PC-3 (cell line): ENCODE data around the gene SLC6A20. TPM values are rescaled to one million over a fixed set of nuclear protein-coding genes. Genes with fewer than 3 reads are reported as not detected.

Experiments used
- ATAC-seq: fragments of 200-7000 bp; cut with Tn5 transposase; 2 replicates; pipeline ENCODE4 v1.9.1; 2020; ENCODE audit warnings: mild to moderate bottlenecking, moderate library complexity
- BruUV-seq: library from RNA; stranded (reverse); fragments of 400-500 nt; replicated peaks from 2 replicates; lab custom pipeline; 2021; lab: Mats Ljungman, UMichigan
- CTCF ChIA-PET: fragments of 300-600 bp; sonication (Branson Sonifier 250); formaldehyde crosslinking; loops from one replicate; lab custom pipeline; 2022; ENCODE audit warnings: antibody characterized with exemption; lab: Charles Lee
- POLR2A ChIA-PET: fragments of 300-600 bp; sonication (Branson Sonifier 250); formaldehyde crosslinking; loops from one replicate; lab custom pipeline; 2022; ENCODE audit warnings: antibody characterized with exemption; ENCODE audit not compliant: unreplicated experiment; lab: Charles Lee
- DNase-seq: peaks from one replicate; pipeline ENCODE4 v3.0.0-alpha.2; 2015
- H2AFZ ChIP-seq: fragments of 300-600 bp; sonication (generic); 2 replicates; pipeline ENCODE4 v1.6.0; 2016; ENCODE audit warnings: antibody characterized with exemption, low read length
- H3F3A ChIP-seq: fragments of 300-600 bp; sonication (generic); one replicate; pipeline ENCODE4 v1.6.0; 2017; ENCODE audit warnings: antibody characterized with exemption, low read length, control low read depth, mild to moderate bottlenecking; ENCODE audit not compliant: unreplicated experiment
- H3K27ac ChIP-seq: fragments of 300-600 bp; sonication (generic); 2 replicates; pipeline ENCODE4 v1.5.1; 2016; ENCODE audit warnings: mild to moderate bottlenecking, low read length
- H3K27me3 ChIP-seq: fragments of 300-600 bp; sonication (generic); 2 replicates; pipeline ENCODE4 v1.6.1; 2016; ENCODE audit warnings: low read length, mixed read lengths
- H3K36me3 ChIP-seq: fragments of 300-600 bp; sonication (generic); 2 replicates; pipeline ENCODE4 v1.6.1; 2016; ENCODE audit warnings: low read depth, mixed run types, low read length, mixed read lengths
- H3K4me1 ChIP-seq: fragments of 300-600 bp; sonication (generic); 2 replicates; pipeline ENCODE4 v1.5.1; 2016; ENCODE audit warnings: low read length; ENCODE audit not compliant: insufficient read depth
- H3K4me2 ChIP-seq: fragments of 300-600 bp; sonication (generic); 2 replicates; pipeline ENCODE4 v1.6.0; 2016; ENCODE audit warnings: low read length
- H3K4me3 ChIP-seq: fragments of 300-600 bp; sonication (generic); 2 replicates; pipeline ENCODE4 v1.5.1; 2016; ENCODE audit warnings: mild to moderate bottlenecking, low read length, mixed read lengths
- H3K79me2 ChIP-seq: fragments of 300-600 bp; sonication (generic); 2 replicates; pipeline ENCODE4 v1.6.1; 2017; ENCODE audit warnings: low read length, mixed read lengths
- H3K9ac ChIP-seq: fragments of 300-600 bp; sonication (generic); 2 replicates; pipeline ENCODE4 v1.6.0; 2016; ENCODE audit warnings: mild to moderate bottlenecking, low read length
- H3K9me2 ChIP-seq: fragments of 300-600 bp; sonication (generic); replicated peaks from 2 replicates; pipeline ENCODE4 v1.6.1; 2016; ENCODE audit warnings: mixed run types, low read length, mixed read lengths
- H3K9me3 ChIP-seq: fragments of 300-600 bp; sonication (generic); 2 replicates; pipeline ENCODE4 v1.6.1; 2016; ENCODE audit warnings: low read length, mixed read lengths
- H4K20me1 ChIP-seq: fragments of 300-600 bp; sonication (generic); 2 replicates; pipeline ENCODE4 v1.6.1; 2016; ENCODE audit warnings: low read length, mixed read lengths
- CTCF ChIP-seq: fragments of 300-600 bp; sonication (generic); conservative IDR thresholded peaks from 2 replicates; pipeline ENCODE4 v1.5.1; 2017; ENCODE audit warnings: antibody characterized with exemption, low read depth, mild to moderate bottlenecking, low read length
- EZH2 ChIP-seq: fragments of 300-600 bp; sonication (generic); IDR thresholded peaks from one replicate; pipeline ENCODE4 v1.6.1; 2017; ENCODE audit warnings: antibody characterized with exemption, mild to moderate bottlenecking, low read length; ENCODE audit not compliant: unreplicated experiment
- EZH2phosphoT487 ChIP-seq: fragments of 300-600 bp; sonication (generic); IDR thresholded peaks from 2 replicates; pipeline ENCODE4 v1.6.1; 2018; ENCODE audit warnings: mild to moderate bottlenecking, antibody characterized with exemption, low read length, borderline replicate concordance
- intact Hi-C: fragments of 100-400 bp; cut with micrococcal nuclease; formaldehyde crosslinking; loops from 2 replicates; pipeline ENCODE4 v1.9.0; 2023
- total RNA-seq: library from RNA; depleted of rRNA; stranded (reverse); fragments of >200 nt; gene quantifications from 2 replicates; pipeline ENCODE4 v1.2.3, GENCODE V29; 2014

SLC6A20 gene
- total RNA-seq, 1 experiment from 2014 or later, result not detected

DNA sequence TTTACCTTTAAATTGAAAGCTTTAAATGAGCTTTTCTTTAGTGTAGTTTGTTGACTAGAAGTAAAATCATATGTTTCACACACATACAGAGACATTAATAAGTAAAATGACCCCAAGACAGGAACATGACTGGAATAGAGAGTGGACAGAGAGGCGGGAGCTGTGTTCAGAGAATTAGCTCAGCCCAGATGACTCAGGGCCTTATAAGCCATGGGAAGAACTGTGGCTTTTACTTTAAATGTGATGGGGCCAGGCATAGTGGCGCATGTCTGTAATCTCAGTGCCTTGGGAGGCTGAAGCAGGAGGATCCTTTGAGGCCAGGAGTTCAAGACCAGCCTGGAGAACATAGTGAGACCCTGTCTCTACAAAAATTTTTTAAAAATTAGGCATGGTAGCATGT, 80.4 kb downstream of the SLC6A20 start:
- DNase-seq (no peak), ATAC-seq (no peak)
- TF ChIP-seq EZH2 (no peak), CTCF (no peak), EZH2phosphoT487 (no peak)
- intact Hi-C loops, result no loop called here
- H3K79me2 ChIP-seq, result no peaks in the 10 kb centered on the region
- no peak overlapping the region for H2AFZ ChIP-seq
- no peaks in the 10 kb centered on the region for H3F3A ChIP-seq
- peaks cover 12% of the 10 kb centered on the region; the same call in 1 of the 2 replicates for H3K36me3 ChIP-seq
- H3K27me3 ChIP-seq, result no peaks in the 10 kb centered on the region
- no peaks in the 10 kb centered on the region for H3K9me3 ChIP-seq
- H3K4me2 ChIP-seq, result no peak overlapping the region
- no peaks in the 10 kb centered on the region for H3K4me1 ChIP-seq
- H3K4me3 ChIP-seq, result no peak overlapping the region
- H3K9me2 ChIP-seq, result no peaks in the 10 kb centered on the region
- BruUV-seq, result no TSS peak
- CTCF ChIA-PET, result interaction anchor here (0.7 kb wide), 1 partner anchor 295 kb away, joined by 4 read pairs; no protein-coding TSS in a partner anchor
- no peak overlapping the region for H3K9ac ChIP-seq
- H3K27ac ChIP-seq, result no peak overlapping the region
- POLR2A ChIA-PET, result interaction anchor here (0.6 kb wide), 1 partner anchor 13 kb away, joined by 6 read pairs; no protein-coding TSS in a partner anchor
- H4K20me1 ChIP-seq, result no peaks in the 10 kb centered on the region

DNA sequence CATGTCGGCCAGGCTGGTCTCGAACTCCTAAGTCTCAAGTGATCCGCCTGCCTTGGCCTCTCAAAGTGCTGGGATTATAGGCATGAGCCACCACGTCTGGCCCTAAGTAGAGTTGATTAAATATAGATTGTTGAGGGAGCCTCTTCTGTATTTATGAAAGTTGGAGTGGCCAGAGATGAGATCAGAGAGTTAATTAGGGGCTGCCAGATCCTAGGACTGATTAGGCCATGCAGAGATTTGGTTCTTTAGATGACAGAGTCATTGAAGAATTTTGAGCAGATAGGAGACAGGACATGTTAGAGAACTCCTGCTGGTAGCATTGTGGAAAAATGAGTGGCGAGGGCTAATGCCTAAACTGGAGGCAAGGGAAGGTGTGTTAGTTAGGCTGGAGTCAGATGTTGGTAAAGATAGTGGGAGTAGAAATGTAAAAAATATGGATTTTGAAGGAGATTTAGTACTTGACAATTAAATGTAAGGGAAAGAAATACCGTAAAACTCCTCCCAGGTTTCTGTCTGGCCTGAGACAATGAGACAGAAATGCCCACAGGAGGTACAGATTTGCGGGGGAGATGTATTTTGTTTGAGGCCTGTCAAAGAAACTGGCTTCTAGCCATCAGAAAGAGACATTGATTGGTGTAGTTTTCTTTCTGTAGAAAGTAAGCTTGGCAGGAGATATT, 83.8 kb downstream of the SLC6A20 start:
- H3F3A ChIP-seq, result no peaks in the 10 kb centered on the region
- TF ChIP-seq EZH2 (no peak), CTCF (no peak), EZH2phosphoT487 (no peak)
- H3K9me3 ChIP-seq, result no peaks in the 10 kb centered on the region
- ChIA-PET CTCF (no interaction called here), POLR2A (no interaction called here)
- ATAC-seq, result no peak
- H3K36me3 ChIP-seq, result peaks cover 23% of the 10 kb centered on the region; the same call in 1 of the 2 replicates
- no peak overlapping the region for H2AFZ ChIP-seq
- BruUV-seq, result no TSS peak
- no peaks in the 10 kb centered on the region for H3K27me3 ChIP-seq
- H3K27ac ChIP-seq, result no peak overlapping the region
- no peak for DNase-seq
- no peak overlapping the region for H3K4me2 ChIP-seq
- H3K9ac ChIP-seq, result no peak overlapping the region
- no peaks in the 10 kb centered on the region for H3K79me2 ChIP-seq
- no peak overlapping the region for H3K4me3 ChIP-seq
- H3K4me1 ChIP-seq, result no peaks in the 10 kb centered on the region
- H3K9me2 ChIP-seq, result no peaks in the 10 kb centered on the region
- no peaks in the 10 kb centered on the region for H4K20me1 ChIP-seq
- intact Hi-C loops, result no loop called here

- ChIA-PET CTCF (no interaction called here), POLR2A (no interaction called here)
- no TSS peak for BruUV-seq
- Histone ChIP-seq H3K9me3 (no peaks in the 10 kb centered on the region), H2AFZ (no peak overlapping the region), H3K36me3 (peaks cover 29% of the 10 kb centered on the region), H3K9ac (no peak overlapping the region), H3K27ac (no peak overlapping the region), H3K27me3 (no peaks in the 10 kb centered on the region), H3K79me2 (no peaks in the 10 kb centered on the region), H3K4me3 (no peak overlapping the region), H3K4me2 (no peak overlapping the region), H3F3A (no peaks in the 10 kb centered on the region), H3K4me1 (no peaks in the 10 kb centered on the region), H4K20me1 (no peaks in the 10 kb centered on the region), H3K9me2 (no peaks in the 10 kb centered on the region)
- no peak for ATAC-seq
- TF ChIP-seq CTCF, result no peak
- no peak for TF ChIP-seq EZH2phosphoT487
- TF ChIP-seq EZH2, result no peak
- DNase-seq, result no peak
- intact Hi-C loops, result no loop called here
Measured at GRCh38 chr3:45711931-45712330, 84.4 kb downstream of the SLC6A20 start.
